ENCODE results near the gene IQGAP2.

- TF ChIP-seq CTCF (optimal IDR thresholded peaks at IDR 0.05 in 1 of 3, IDR thresholded peaks at IDR 0.05 in 1 of 3, conservative IDR thresholded peaks at IDR 0.05 in 1 of 3; ENCODE audit: extremely low read depth in 1 of 3, insufficient read depth in 2 of 3, low read length in 3 of 3): no peak
- TF ChIP-seq EZH2 (IDR thresholded peaks at IDR 0.05; ENCODE audit: low read length): no peak
These were observed 254.0 kb downstream of the IQGAP2 start for GRCh38 chr5:76657091-76657490.

All from keratinocyte (primary cell).